IMR-90 (cell line): ENCODE data around the gene GABRQ. TPM values are rescaled to one million over a fixed set of nuclear protein-coding genes. Genes with fewer than 3 reads are reported as not detected.

ENCODE experiments used
- ATAC-seq: fragments of 200-7000 bp; cut with Tn5 transposase; 2 replicates; pipeline ENCODE4 v1.9.1; 2020; ENCODE audit warnings: low read depth, mild to moderate bottlenecking, moderate library complexity
- BruUV-seq: library from RNA; stranded (reverse); fragments of 400-500 nt; replicated peaks from 2 replicates; lab custom pipeline; 2021; lab: Mats Ljungman, UMichigan
- CTCF ChIA-PET: fragments of 300-600 bp; formaldehyde crosslinking; extraction: SDS; loops from one replicate; lab custom pipeline; 2021; ENCODE audit warnings: antibody characterized with exemption; lab: Yijun Ruan, JAX
- POLR2A ChIA-PET: fragments of 300-600 bp; sonication (Branson Sonifier 250); formaldehyde crosslinking; loops from one replicate; lab custom pipeline; 2022; ENCODE audit warnings: antibody characterized with exemption; ENCODE audit not compliant: unreplicated experiment; lab: Charles Lee
- DNase-seq: peaks from one replicate; pipeline ENCODE4 v3.0.0; 2013
- H2AFZ ChIP-seq: replicated peaks from 2 replicates; pipeline ENCODE3; 2013; ENCODE audit warnings: low read length, mild to moderate bottlenecking; ENCODE audit not compliant: poor library complexity
- H2AK5ac ChIP-seq: 2 replicates; pipeline ENCODE4 v1.6.1; 2013; ENCODE audit warnings: low read depth, low read length, inconsistent platforms
- H2AK9ac ChIP-seq: replicated peaks from 2 replicates; pipeline ENCODE3; 2013; ENCODE audit warnings: mild to moderate bottlenecking, low read depth, low read length, moderate library complexity; ENCODE audit not compliant: poor library complexity
- H2BK120ac ChIP-seq: 2 replicates; pipeline ENCODE4 v1.6.1; 2013; ENCODE audit warnings: low read depth, low read length, inconsistent platforms
- H2BK15ac ChIP-seq: 3 replicates; pipeline ENCODE4 v1.6.1; 2013; ENCODE audit warnings: low read depth, low read length, inconsistent platforms
- H2BK20ac ChIP-seq: 2 replicates; pipeline ENCODE4 v1.6.1; 2013; ENCODE audit warnings: low read depth, mild to moderate bottlenecking, inconsistent platforms, low read length, moderate library complexity
- H2BK5ac ChIP-seq: 2 replicates; pipeline ENCODE4 v1.6.1; 2013; ENCODE audit warnings: mild to moderate bottlenecking, low read depth, low read length, inconsistent platforms; ENCODE audit not compliant: poor library complexity, severe bottlenecking
- H3K14ac ChIP-seq: replicated peaks from 2 replicates; pipeline ENCODE4 v1.6.1; 2013; ENCODE audit warnings: low read depth, low read length, inconsistent platforms
- H3K18ac ChIP-seq: 2 replicates; pipeline ENCODE4 v1.6.1; 2013; ENCODE audit warnings: low read depth, low read length, control low read depth
- H3K23ac ChIP-seq: 2 replicates; pipeline ENCODE4 v1.6.1; 2013; ENCODE audit warnings: low read depth, low read length, inconsistent platforms
- H3K27ac ChIP-seq: 2 replicates; pipeline ENCODE4 v1.5.1; 2013; ENCODE audit warnings: mild to moderate bottlenecking, control low read depth, low read length; ENCODE audit not compliant: insufficient read depth
- H3K27me3 ChIP-seq: 2 replicates; pipeline ENCODE4 v1.6.1; 2013; ENCODE audit warnings: low read length; ENCODE audit not compliant: control insufficient read depth, insufficient read depth
- H3K36me3 ChIP-seq: 2 replicates; pipeline ENCODE4 v1.6.1; 2013; ENCODE audit warnings: low read length, mixed read lengths; ENCODE audit not compliant: control insufficient read depth, insufficient read depth
- H3K4ac ChIP-seq: 2 replicates; pipeline ENCODE4 v1.6.1; 2013; ENCODE audit warnings: low read depth, low read length, inconsistent platforms
- H3K4me1 ChIP-seq: 2 replicates; pipeline ENCODE4 v1.6.1; 2013; ENCODE audit warnings: low read length, mixed read lengths; ENCODE audit not compliant: control insufficient read depth, insufficient read depth
- H3K4me2 ChIP-seq: 2 replicates; pipeline ENCODE4 v1.6.1; 2013; ENCODE audit warnings: low read depth, mild to moderate bottlenecking, control low read depth, low read length, moderate library complexity
- H3K4me3 ChIP-seq: 2 replicates; pipeline ENCODE4 v1.5.1; 2013; ENCODE audit warnings: low read depth, mild to moderate bottlenecking, control low read depth, low read length, moderate library complexity; ENCODE audit not compliant: insufficient read depth
- H3K56ac ChIP-seq: 2 replicates; pipeline ENCODE4 v1.6.1; 2013; ENCODE audit warnings: low read length, inconsistent platforms; ENCODE audit not compliant: insufficient read depth; ENCODE audit errors: extremely low read depth
- H3K79me1 ChIP-seq, 2 experiments: 2 replicates each; pipeline ENCODE4 v1.6.1; 2013; ENCODE audit warnings: low read length in 2 of 2, inconsistent platforms in 1 of 2, low read depth in 1 of 2
- H3K9ac ChIP-seq: 2 replicates; pipeline ENCODE4 v1.6.1; 2013; ENCODE audit warnings: low read depth, low read length, control low read depth
- H3K9me1 ChIP-seq: 2 replicates; pipeline ENCODE4 v1.6.1; 2013; ENCODE audit warnings: low read length, inconsistent platforms; ENCODE audit not compliant: insufficient read depth
- H3K9me3 ChIP-seq: 2 replicates; pipeline ENCODE4 v1.6.1; 2013; ENCODE audit warnings: low read length; ENCODE audit not compliant: control insufficient read depth, insufficient read depth
- H4K20me1 ChIP-seq: 2 replicates; pipeline ENCODE4 v1.6.1; 2013; ENCODE audit warnings: low read length, inconsistent platforms; ENCODE audit not compliant: insufficient read depth
- H4K5ac ChIP-seq: 2 replicates; pipeline ENCODE4 v1.6.1; 2013; ENCODE audit warnings: mild to moderate bottlenecking, low read depth, low read length, control low read depth
- H4K8ac ChIP-seq, 2 experiments: 2 replicates each; pipeline ENCODE4 v1.6.1; 2013; ENCODE audit warnings: low read depth in 2 of 2, low read length in 2 of 2, control low read depth in 1 of 2, inconsistent platforms in 1 of 2
- H4K91ac ChIP-seq: 2 replicates; pipeline ENCODE4 v1.6.1; 2013; ENCODE audit warnings: low read depth, low read length, inconsistent platforms; ENCODE audit not compliant: insufficient read depth
- BHLHE40 ChIP-seq: fragments of 150-350 bp; IDR thresholded peaks from 2 replicates; pipeline ENCODE4 v1.6.1; 2016; ENCODE audit warnings: mild to moderate bottlenecking, low read depth, low read length
- FOS ChIP-seq: fragments of 150-350 bp; IDR thresholded peaks from 2 replicates; pipeline ENCODE4 v1.6.1; 2016; ENCODE audit warnings: low read depth, low read length
- MAFK ChIP-seq: IDR thresholded peaks from 2 replicates; pipeline ENCODE4 v1.6.1; 2012; ENCODE audit warnings: low read depth, low read length, improper control_type of control experiment
- WGBS, 2 experiments: methylation state at CpG; one replicate each; pipeline versions ENCODE4 v1.1.5 to v1.1.7; 2013; ENCODE audit warnings: missing lambda C conversion rate in 2 of 2; ENCODE audit not compliant: insufficient read length in 1 of 2; ENCODE audit errors: extremely low coverage in 2 of 2; 5-methylcytosine and 5-hydroxymethylcytosine counted together
- dilution Hi-C: fragments of 300-500 bp; cut with HindIII; formaldehyde crosslinking; loops from one replicate; pipeline ENCODE4 v1.14.3; 2018; ENCODE audit warnings: low sequenced_read_pairs; ENCODE audit not compliant: unreplicated experiment
- in situ Hi-C: fragments of 300-500 bp; cut with MboI; formaldehyde crosslinking; loops from 3 replicates; pipeline ENCODE4 v1.14.3; 2019; ENCODE audit warnings: low sequenced_read_pairs, inconsistent platforms, mixed read lengths
- intact Hi-C: fragments of 100-400 bp; cut with micrococcal nuclease; formaldehyde crosslinking; loops from 2 replicates; pipeline ENCODE4 v1.10.0; 2022
- polyA plus RNA-seq, 3 experiments: library from polyadenylated mRNA; depleted of rRNA; stranded (reverse); fragments of >200 nt; gene quantifications; 2 replicates each; pipeline ENCODE4 v1.2.3, GENCODE V29; 2012; ENCODE audit warnings: low replicate concordance in 1 of 3
- total RNA-seq: library from RNA; depleted of rRNA; stranded (reverse); fragments of >200 nt; gene quantifications from 2 replicates; pipeline ENCODE4 v1.2.3, GENCODE V29; 2012

The GABRQ gene
- total and polyA plus RNA-seq, 2 of the 4 experiments (the other 2 are of a cell fraction) = under 0.01 to 0.03 TPM

- H3K4me2 ChIP-seq = no peak overlapping the region
- H2BK5ac ChIP-seq = no peak overlapping the region
- H3K27me3 ChIP-seq = no peaks in the 10 kb centered on the region
- H2AK9ac ChIP-seq = no peak overlapping the region
- no peak overlapping the region for H2AK5ac ChIP-seq
- CTCF ChIA-PET = no interaction called here
- no peak overlapping the region for H2BK15ac ChIP-seq
- no peak overlapping the region for H3K18ac ChIP-seq
- H3K79me1 ChIP-seq = no peaks in the 10 kb centered on the region
- no peak overlapping the region for H3K14ac ChIP-seq
- H3K36me3 ChIP-seq = no peaks in the 10 kb centered on the region
- in situ Hi-C loops (no loop called here), dilution Hi-C loops (no loop called here), intact Hi-C loops (no loop called here)
- no CpG with 5 or more reads among the region's 1 CpG for WGBS, 2 experiments
- no peak overlapping the region for H4K8ac ChIP-seq
- H3K9me3 ChIP-seq = 0 out of 2 replicates have a peak, but pooled peaks cover 4% of the 10 kb centered on the region
- no peaks in the 10 kb centered on the region for H3K9me1 ChIP-seq
- H3K9ac ChIP-seq = no peak overlapping the region
- no peak overlapping the region for H3K23ac ChIP-seq
- no peak overlapping the region for H4K5ac ChIP-seq
- H2BK20ac ChIP-seq = no peak overlapping the region
- no peak for ATAC-seq
- TF ChIP-seq BHLHE40 (no peak), MAFK (no peak), FOS (no peak)
- no peak overlapping the region for H2AFZ ChIP-seq
- BruUV-seq = no TSS peak
- no peak overlapping the region for H2BK120ac ChIP-seq
- H3K4me1 ChIP-seq = no peaks in the 10 kb centered on the region
- POLR2A ChIA-PET = no interaction called here
- no peaks in the 10 kb centered on the region for H4K20me1 ChIP-seq
- DNase-seq = no peak
- H4K91ac ChIP-seq = no peak overlapping the region
- H3K4me3 ChIP-seq = no peak overlapping the region
- no peak overlapping the region for H3K56ac ChIP-seq
- no peak overlapping the region for H3K4ac ChIP-seq
- no peak overlapping the region for H3K27ac ChIP-seq
Measured at GRCh38 chrX:152614791-152615190, 22.9 kb upstream of the GABRQ start.
